ENCODE results near the gene ERGIC1.
A peak's percentile ranks its signal among the peaks of the same experiment; 100 is the strongest.

- TF ChIP-seq POLR2A (IDR thresholded peaks at IDR 0.05), result peak in 1 of 2 donors; percentile 57
- TF ChIP-seq CTCF (IDR thresholded peaks at IDR 0.05), result no peak
Observed at GRCh38 chr5:172855597-172856292, 21.7 kb downstream of the ERGIC1 start.

Data from adrenal gland (tissue), 5 donors.